ENCODE data around the gene ZNF432. TPM values are rescaled to one million over a fixed set of nuclear protein-coding genes. Genes with fewer than 3 reads are reported as not detected.

Gene ZNF432
- total and polyA plus RNA-seq, 2 donors (not counting 3 experiments of a cell fraction or from before 2014, with no cell fraction given): 3.5 to 10.9 TPM

GRCh38 chr19:52022193-52022592, 26.4 kb downstream of the ZNF432 start:
- ChIA-PET CTCF (interaction anchor here (0.7 kb wide), 1 partner anchor 60 kb away, joined by 3 read pairs; no protein-coding TSS in a partner anchor), POLR2A (no interaction called here)
- dilution Hi-C loops (cut with MboI; ENCODE audit: extremely low pct_ligation_motif_present, low sequenced_read_pairs) (no loop called here), intact Hi-C loops (cut with micrococcal nuclease) (no loop called here)
- no peaks in the 10 kb centered on the region for H3K4me1 ChIP-seq (ENCODE audit: control insufficient read depth, extremely low read depth, insufficient read depth, low read length)
- FAIRE-seq (no peak), DNase-seq (ENCODE audit: low read depth, low spot score) (no peak)
- TF ChIP-seq POLR2AphosphoS5 (IDR thresholded peaks at IDR 0.05; ENCODE audit: insufficient read depth, low read depth, low read length): no peak
- TF ChIP-seq FOS (IDR thresholded peaks at IDR 0.05; ENCODE audit: borderline replicate concordance, insufficient read depth, low read length): no peak
- TF ChIP-seq CTCF (IDR thresholded peaks at IDR 0.05; ENCODE audit: extremely low read depth in 1 of 2, insufficient read depth in 1 of 2, low read depth in 1 of 2, low read length in 2 of 2): no peak
- TF ChIP-seq POLR2A (IDR thresholded peaks at IDR 0.05; ENCODE audit: low read depth, low read length): no peak
- TF ChIP-seq MYC (IDR thresholded peaks at IDR 0.05; ENCODE audit: low read depth, low read length): no peak
- TF ChIP-seq JUN (IDR thresholded peaks at IDR 0.05; ENCODE audit: borderline replicate concordance, insufficient read depth, insufficient read length, low read depth): no peak
- no peak for TF ChIP-seq EZH2 (IDR thresholded peaks at IDR 0.05; ENCODE audit: borderline replicate concordance, low read depth, low read length, severe bottlenecking)
- TF ChIP-seq GATA2 (IDR thresholded peaks at IDR 0.05; ENCODE audit: insufficient read depth, insufficient read length, low read depth, low read length): no peak
- no peaks in the 10 kb centered on the region for H3K9me1 ChIP-seq (replicated peaks; ENCODE audit: control insufficient read depth, extremely low read depth, insufficient read depth, low read length)
- no peak overlapping the region for H3K4me2 ChIP-seq (ENCODE audit: insufficient read depth, low read length)
- no peak overlapping the region for H2AFZ ChIP-seq (ENCODE audit: low read depth, low read length)
- no peak overlapping the region for H3K4me3 ChIP-seq (replicated peaks in 1 of 3; ENCODE audit: insufficient read depth in 1 of 3, low read depth in 1 of 3, low read length in 3 of 3)
- no peaks in the 10 kb centered on the region for H4K20me1 ChIP-seq (replicated peaks; ENCODE audit: control insufficient read depth, extremely low read depth, insufficient read depth, low read length)
- no TSS peak for BruUV-seq (replicated peaks)
- H3K27ac ChIP-seq (ENCODE audit: insufficient read depth, low read depth, low read length): no peak overlapping the region
- H3K79me2 ChIP-seq (ENCODE audit: control insufficient read depth, insufficient read depth, low read length): peaks cover 8% of the 10 kb centered on the region
- H3K36me3 ChIP-seq (ENCODE audit: control insufficient read depth in 2 of 2, extremely low read depth in 1 of 2, insufficient read depth in 2 of 2, low read length in 2 of 2): peaks cover 6 to 26% of the 10 kb centered on the region in 2 experiments
- no peaks in the 10 kb centered on the region for H3K9me3 ChIP-seq (replicated peaks; ENCODE audit: control insufficient read depth, insufficient read depth, low read length)
- H3K27me3 ChIP-seq (ENCODE audit: control insufficient read depth in 2 of 2, insufficient read depth in 2 of 2, low read length in 2 of 2): no peaks in the 10 kb centered on the region
- H3K9ac ChIP-seq (replicated peaks; ENCODE audit: extremely low read depth, insufficient read depth, low read length): no peak overlapping the region

All from endothelial cell of umbilical vein (primary cell).